ENCODE results near the gene SLFN12L.

DNA sequence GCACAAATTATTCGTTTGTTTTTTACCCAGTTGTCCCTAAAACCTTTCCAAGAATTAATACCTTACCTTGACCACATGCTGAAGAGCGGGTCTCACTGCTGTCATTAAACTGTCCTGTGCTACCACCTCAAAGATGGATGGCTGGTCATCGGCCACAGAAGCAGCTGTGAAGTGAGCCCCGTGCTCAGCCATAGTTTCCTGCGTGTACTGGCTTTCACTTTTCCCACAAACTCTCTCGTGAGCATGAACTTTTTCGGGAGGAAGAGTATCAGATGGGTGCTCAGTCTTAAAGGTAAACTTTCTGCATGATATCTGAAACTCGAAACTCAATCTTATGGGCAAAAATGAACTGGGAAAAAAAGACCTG lies 40.3 kb upstream of the SLFN12L start:
- TF ChIP-seq, protein P1, sequence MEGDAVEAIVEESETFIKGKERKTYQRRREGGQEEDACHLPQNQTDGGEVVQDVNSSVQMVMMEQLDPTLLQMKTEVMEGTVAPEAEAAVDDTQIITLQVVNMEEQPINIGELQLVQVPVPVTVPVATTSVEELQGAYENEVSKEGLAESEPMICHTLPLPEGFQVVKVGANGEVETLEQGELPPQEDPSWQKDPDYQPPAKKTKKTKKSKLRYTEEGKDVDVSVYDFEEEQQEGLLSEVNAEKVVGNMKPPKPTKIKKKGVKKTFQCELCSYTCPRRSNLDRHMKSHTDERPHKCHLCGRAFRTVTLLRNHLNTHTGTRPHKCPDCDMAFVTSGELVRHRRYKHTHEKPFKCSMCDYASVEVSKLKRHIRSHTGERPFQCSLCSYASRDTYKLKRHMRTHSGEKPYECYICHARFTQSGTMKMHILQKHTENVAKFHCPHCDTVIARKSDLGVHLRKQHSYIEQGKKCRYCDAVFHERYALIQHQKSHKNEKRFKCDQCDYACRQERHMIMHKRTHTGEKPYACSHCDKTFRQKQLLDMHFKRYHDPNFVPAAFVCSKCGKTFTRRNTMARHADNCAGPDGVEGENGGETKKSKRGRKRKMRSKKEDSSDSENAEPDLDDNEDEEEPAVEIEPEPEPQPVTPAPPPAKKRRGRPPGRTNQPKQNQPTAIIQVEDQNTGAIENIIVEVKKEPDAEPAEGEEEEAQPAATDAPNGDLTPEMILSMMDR (conservative IDR thresholded peaks at IDR 0.05) = no peak
- TF ChIP-seq EZH2 (IDR thresholded peaks at IDR 0.05; ENCODE audit: low read depth) = no peak
